ENCODE measurements around the gene TBC1D5.

Gene TBC1D5

DNA sequence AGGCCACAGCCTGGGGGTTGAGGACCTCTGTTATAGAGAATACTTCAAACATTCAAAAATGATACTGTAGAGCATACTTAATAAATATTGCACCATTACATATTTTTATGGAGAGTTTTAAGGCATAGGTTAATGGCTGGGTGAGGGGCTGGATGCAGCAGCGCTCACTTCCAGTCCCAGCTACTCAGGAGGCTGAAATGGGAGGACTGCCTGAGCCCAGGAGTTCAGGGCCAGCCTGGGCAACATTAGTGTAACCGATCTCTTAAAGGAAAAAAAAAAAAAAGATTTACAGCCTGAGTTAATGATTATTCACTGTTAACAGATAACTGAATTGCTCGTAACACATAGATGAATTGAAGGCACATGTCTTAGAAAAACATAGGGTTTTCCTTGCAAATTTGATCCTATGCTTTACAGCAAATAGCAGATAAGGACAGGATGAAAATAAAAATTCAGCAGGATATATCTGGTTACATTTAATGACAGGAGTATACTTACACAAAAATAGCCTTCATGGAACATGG is 282.9 kb downstream of the TBC1D5 start:
- no peak for FAIRE-seq

DNA sequence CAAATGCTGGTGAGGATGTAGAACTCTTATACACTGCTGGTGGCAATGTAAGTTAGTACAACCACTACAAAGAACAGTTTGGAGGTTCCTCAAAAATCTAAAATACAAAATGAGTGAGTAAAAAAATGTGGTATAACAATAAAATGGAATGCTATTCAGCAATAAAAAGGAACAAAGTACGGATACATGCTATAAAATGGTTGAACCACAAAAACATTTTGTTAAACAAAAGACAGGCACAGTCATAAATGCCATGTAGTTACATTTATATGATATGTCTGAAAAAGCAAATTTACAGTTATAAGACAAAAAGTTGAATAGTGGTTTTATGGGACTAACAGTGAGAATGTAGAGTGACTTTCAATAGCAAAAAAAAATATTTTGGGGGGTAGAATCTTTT is 285.8 kb downstream of the TBC1D5 start:
- peak; percentile 58 for FAIRE-seq

DNA sequence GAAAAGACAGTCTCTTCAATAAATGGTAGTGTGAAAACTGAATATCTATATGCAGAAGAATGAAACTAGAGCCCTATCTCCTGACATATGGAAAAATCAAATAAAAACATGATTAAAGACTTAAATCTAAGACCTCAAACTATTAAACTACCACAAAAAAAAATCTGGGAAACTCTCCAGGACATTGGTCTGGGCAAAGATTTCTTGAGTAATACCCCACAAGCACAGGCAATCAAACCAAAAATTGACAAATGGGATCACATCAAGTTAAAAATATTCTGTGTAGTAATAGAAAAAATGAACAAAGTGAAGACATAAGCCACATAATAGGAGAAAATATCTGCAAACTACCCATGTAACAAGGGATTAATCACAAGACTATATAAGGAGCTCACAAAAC is 286.4 kb downstream of the TBC1D5 start:
- no peak for FAIRE-seq

GRCh38 chr3:17444865-17445264 is 297.6 kb downstream of the TBC1D5 start:
- no peak for FAIRE-seq

GRCh38 chr3:17443142-17443541 is 299.3 kb downstream of the TBC1D5 start:
- FAIRE-seq, result no peak

DNA sequence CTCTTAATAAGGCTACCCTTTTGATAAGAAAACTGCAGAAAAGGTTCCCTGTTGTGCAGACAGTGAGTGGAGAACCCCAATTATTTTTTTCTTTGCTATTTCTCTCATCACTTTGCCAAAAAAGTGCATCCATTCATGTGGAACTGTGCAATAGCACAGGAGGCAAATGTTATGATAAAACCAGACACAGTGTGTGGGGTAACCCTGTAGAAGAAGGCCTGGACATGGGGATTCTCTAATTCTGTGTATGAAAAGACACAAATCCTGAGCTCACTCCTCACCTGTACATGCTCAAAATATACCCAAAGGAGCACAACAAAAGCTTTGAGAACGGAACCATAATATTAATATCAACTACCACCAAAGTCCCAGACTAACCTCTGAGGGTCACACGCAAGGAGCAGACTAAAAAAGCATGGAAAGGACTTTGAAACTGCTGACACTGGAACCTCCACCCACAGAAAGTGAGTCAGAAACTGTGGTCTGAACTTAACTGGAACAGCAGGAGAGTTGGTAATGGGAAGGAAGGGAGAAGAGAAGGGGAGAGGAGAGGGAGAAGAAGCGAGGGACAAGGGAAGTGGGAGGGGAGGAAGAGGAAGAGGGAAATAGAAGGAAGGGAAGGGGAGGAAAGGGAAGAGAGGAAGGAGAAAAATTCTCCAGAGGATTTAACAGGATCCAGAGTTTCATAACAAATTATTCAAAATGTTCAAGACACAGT is 299.9 kb downstream of the TBC1D5 start:
- no peak for FAIRE-seq

DNA sequence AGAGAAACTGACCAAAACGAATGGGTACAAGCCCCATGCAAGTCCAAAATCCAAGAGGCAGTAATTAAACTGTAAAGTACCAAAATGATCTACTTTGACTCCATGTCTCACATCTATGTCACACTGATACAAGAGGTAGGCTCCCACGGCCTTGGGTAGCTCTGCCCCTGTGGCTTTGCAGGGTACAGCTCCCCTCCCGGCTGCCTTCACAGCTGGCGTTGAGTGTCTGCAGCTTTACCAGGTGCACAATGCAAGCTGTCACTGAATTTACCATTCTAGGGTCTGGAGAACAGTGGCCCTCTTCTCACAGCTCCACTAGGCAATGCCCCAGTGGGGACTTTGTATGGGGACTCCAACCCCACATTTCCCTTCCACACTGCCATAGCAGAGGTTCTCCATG is 308.6 kb downstream of the TBC1D5 start:
- no peak for FAIRE-seq

DNA sequence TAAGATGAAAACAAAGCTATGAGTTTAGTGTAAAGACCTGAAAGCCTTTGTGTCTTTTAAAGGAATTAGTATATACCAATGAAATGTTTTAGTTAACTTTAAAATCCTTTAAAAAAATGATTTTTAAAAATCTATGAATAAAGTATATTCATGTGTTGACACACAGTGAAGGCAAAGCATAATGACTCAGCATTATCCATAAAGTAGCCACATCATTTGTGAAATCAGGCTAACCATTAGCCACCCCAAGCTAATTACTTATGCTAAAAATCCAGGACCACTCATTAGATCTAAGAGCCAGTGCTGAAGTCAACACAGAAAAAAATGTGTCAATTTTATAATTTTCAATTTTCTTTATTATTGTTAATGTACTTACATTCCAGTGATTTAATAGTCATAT is 310.2 kb downstream of the TBC1D5 start:
- FAIRE-seq, result peak; percentile 28

GRCh38 chr3:17431484-17432045 is 310.9 kb downstream of the TBC1D5 start:
- no peak for FAIRE-seq

- FAIRE-seq, result peak; percentile 49
Measured at GRCh38 chr3:17431004-17431403, 311.4 kb downstream of the TBC1D5 start.

DNA sequence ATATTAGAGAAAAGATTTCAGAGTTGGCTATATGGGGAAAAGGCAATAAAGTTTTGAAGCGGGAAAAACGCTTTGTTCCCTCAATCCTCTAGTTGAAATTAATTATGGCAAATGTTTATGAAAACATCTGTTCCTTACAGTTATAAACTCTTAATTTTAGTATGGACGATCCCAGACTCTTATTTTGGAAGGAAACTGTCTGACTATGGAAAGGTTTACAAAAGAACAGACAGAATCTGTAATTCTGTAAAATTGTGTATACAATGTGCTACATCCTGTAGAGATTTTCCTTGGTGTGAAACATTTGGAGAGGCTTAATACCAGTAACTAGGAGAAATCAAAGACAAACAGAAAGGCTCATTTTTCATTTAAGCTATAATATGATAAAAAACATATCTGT is 311.8 kb downstream of the TBC1D5 start:
- no peak for FAIRE-seq

DNA sequence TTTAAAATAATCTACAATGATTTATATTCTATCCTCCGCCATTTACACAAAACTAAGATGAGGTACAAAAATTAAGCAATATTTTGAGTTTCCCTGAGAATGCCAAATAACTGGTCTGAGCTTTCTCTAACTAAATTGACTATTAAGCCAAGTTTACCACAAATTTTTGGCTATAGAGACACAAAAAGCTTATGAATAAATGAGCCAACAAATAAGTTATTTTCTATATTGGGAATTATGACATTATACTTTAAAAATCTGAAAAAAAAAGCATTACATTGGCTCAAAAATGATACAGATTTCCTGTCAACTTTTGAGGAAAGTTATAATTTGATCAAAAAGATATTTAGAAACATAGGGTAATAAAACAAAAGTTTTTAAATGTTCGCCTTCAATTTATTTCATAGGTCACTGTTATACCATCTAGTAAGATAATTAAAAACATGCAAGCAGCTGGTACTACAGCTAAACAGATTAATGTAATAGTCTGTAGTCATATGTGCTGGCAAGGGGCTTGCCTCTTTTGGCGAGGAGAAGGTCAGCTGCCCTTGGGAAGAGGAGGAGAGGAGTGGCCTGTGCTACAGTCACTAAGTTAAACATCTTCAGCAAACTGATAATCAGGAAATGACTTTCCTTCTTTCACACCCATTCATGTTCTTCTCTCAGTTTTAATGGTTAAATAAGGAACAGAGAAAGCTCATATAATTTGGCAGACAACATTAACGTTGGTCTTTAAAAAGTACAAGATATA is 318.5 kb downstream of the TBC1D5 start:
- FAIRE-seq, result no peak

DNA sequence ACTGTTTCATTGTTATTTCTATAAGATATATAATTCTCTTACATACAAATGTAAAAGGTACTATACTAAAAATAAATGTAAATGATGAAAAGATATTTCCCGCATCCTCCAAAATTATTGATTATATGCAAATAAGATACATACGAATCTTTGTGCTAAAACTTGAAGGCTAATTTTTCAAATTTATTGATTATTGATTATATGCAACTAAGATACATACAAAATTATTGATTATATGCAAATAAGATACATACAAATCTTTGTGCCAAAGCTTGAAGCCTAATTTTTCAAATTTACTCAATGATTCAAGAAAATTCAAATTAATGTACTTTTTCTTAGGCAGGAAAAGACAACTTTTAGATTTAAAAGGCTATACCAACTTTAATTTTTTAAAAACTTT is 319.8 kb downstream of the TBC1D5 start:
- FAIRE-seq, result no peak

GRCh38 chr3:17420668-17421067 is 321.8 kb downstream of the TBC1D5 start:
- FAIRE-seq, result no peak

DNA sequence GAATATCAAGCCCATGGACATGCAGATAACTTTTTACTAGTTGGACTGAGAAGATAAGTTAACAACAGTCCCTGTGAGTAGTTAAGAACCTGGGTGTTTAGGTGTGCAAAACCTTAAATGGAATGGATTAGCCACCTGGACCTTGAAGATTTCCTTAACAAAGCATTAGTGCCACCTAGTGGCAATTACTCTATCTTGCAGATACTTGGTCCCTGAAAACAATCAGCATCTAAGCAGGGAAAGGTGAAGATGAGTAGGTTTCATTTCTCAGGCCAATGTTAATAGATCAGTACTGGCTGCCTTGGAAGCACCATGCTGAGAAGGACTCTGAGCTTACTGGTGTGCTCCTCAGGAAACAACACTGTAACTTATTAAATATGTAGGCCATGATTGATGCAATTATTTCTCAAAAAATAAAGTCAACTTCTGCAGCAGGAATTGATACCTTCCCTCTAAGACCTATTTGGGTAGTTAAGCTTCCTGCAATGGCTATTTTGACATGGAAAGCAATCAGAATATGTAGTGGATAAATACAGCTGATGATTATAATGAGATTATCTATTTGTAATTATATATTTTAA is 329.4 kb downstream of the TBC1D5 start:
- FAIRE-seq, result no peak

GRCh38 chr3:17411157-17411877 is 331.1 kb downstream of the TBC1D5 start:
- FAIRE-seq, result no peak

GRCh38 chr3:17407576-17407975 is 334.9 kb downstream of the TBC1D5 start:
- no peak for FAIRE-seq

DNA sequence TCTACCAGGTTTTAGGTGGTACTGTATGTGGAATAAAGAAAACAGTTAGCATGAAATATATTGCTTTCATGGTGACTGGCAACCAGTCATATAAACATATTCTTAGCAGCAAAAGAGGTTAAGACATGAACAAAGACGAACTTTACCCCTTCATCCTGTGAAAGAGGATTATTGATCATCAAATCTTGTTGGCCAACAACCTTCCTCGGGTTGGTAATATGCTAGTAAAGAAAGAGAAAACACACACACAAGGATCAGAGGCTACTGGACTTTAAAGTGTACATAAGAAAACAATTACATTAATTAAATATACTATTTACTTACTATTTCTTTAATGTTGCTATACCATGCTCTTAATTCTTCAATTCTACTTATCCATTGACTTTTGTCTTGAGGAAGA is 337.9 kb downstream of the TBC1D5 start:
- FAIRE-seq, result no peak

DNA sequence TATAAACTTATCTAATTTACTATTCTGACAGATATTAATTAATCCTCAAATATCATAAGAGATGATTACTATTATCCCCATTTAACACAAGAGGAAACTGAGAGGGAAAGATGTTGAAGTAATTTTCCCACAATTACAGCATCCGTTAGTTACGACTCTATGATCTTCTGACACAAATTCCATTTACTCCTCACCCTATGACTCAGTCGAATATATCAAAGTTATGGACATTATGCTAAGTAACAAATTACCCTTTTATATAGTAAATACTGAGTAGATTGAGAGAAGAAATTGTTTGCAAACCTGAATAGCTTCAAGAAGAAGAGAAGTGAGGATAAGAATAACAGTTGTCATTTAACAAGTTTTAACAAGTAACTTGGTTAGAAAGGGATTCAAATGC is 340.0 kb downstream of the TBC1D5 start:
- FAIRE-seq, result no peak

DNA sequence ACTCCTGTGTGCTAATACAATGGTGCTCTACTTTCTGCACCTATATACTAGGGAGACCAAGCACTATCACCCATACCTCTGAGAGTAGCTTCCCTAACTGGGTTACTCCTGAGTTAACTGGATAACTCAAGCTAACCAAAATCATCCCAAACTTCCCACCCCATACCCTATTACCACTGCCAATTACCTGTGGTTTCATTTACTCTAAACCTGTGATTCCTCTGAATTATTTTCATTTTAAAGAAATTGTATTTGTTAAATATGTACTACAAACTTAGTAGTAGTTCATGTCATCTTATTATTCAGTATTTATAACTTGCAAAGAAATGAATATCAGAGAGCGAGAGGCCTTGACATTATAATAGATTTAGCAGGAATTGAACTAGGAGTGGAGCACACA is 340.5 kb downstream of the TBC1D5 start:
- no peak for FAIRE-seq

DNA sequence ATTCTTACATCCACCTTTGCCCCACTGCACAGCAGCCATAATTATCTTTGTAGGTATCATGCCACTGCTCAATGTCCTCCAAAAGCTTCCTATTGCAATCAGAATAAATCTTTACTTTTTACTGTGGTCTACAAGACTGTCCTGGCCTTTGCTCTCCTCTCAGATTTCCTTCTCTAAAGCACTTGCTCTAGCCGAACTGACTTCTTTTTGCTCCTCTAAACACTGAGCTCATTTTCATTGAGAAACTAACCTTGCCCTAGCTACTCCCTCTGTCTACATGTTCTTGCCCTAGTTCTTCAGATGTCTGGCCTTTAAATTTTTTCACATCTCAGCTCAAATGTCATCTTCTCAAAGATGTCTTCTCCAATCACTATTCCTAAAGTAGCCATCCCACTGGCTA is 342.8 kb downstream of the TBC1D5 start:
- no peak for FAIRE-seq

- no peak for FAIRE-seq
Measured at GRCh38 chr3:17398959-17399551, 343.4 kb downstream of the TBC1D5 start.
